HepG2 (cell line): Measurements from ENCODE around the gene MEF2A. TPM values are rescaled to one million over a fixed set of nuclear protein-coding genes. Genes with fewer than 3 reads are reported as not detected.

Experiments
- AHDC1 ChIP-seq: sonication (generic); formaldehyde crosslinking; IDR thresholded peaks from 2 replicates; pipeline ENCODE4 v1.5.1; 2020; ENCODE audit warnings: mild to moderate bottlenecking, missing genetic modification reagents, borderline replicate concordance
- SMAD3 ChIP-seq: sonication (generic); formaldehyde crosslinking; IDR thresholded peaks from 2 replicates; pipeline ENCODE4 v1.4.0; 2020; ENCODE audit warnings: missing genetic modification reagents
- SP1 ChIP-seq, 2 experiments: fragments of 450-650 bp in 1 of 2; sonication (generic) in 1 of 2; formaldehyde crosslinking in 1 of 2; IDR thresholded peaks; 2 replicates each; pipeline versions ENCODE4 v1.4.0 to v1.6.1; 2016 to 2020; ENCODE audit warnings: missing genetic modification reagents in 1 of 2
- SPEN ChIP-seq: sonication (generic); formaldehyde crosslinking; IDR thresholded peaks from 2 replicates; pipeline ENCODE4 v1.5.1; 2020; ENCODE audit warnings: low read depth, mild to moderate bottlenecking, missing genetic modification reagents
- ZNF792 ChIP-seq: IDR thresholded peaks from 2 replicates; pipeline ENCODE4 v1.6.1; 2016
- polyA plus RNA-seq, 8 experiments: library from polyadenylated mRNA; depleted of rRNA in 3 of 8; stranded (reverse) in 7 of 8; unstranded in 1 of 8; fragments of >200 nt; fragmentation: Illumina TruSeq in 4 of 8; extraction: Trizol in 4 of 8; gene quantifications; 2 replicates each; pipeline versions ENCODE4 v1.2.1 to v1.2.3, GENCODE V29; 2011 to 2016; ENCODE audit warnings: low read depth in 4 of 8, missing spikeins in 1 of 8, mixed read lengths in 1 of 8; ENCODE audit not compliant: insufficient read depth in 1 of 8
- total RNA-seq, 5 experiments: library from RNA; depleted of rRNA; stranded (reverse); fragments of >200 nt; fragmentation: Illumina TruSeq; extraction: Trizol; gene quantifications; 2 replicates each; pipeline ENCODE4 v1.2.3, GENCODE V29; 2016; ENCODE audit warnings: low read depth in 1 of 5
- TF ChIP-seq, protein P1 (sequence below): sonication (generic); formaldehyde crosslinking; IDR thresholded peaks from one replicate; pipeline ENCODE4 v1.5.1; 2020; ENCODE audit warnings: mild to moderate bottlenecking, missing genetic modification reagents; ENCODE audit errors: not compliant biosample characterization
- TF ChIP-seq, protein P2 (sequence below): sonication (generic); formaldehyde crosslinking; conservative IDR thresholded peaks from 2 replicates; pipeline ENCODE4 v1.8.0; 2022; ENCODE audit warnings: mild to moderate bottlenecking, moderate library complexity, missing genetic modification reagents
- TF ChIP-seq, protein P3 (sequence below): sonication (generic); formaldehyde crosslinking; IDR thresholded peaks from 2 replicates; pipeline ENCODE4 v1.5.1; 2020; ENCODE audit warnings: missing genetic modification reagents, mild to moderate bottlenecking, borderline replicate concordance
- TF ChIP-seq, protein P4 (sequence below): sonication (generic); formaldehyde crosslinking; IDR thresholded peaks from 2 replicates; pipeline ENCODE4 v1.5.1; 2020; ENCODE audit warnings: missing genetic modification reagents, mild to moderate bottlenecking, borderline replicate concordance

MEF2A gene
- total and polyA plus RNA-seq, 2 of the 13 experiments (the other 11 are each of a cell fraction or from before 2014, with no cell fraction given) = 15.2 to 24.4 TPM

DNA sequence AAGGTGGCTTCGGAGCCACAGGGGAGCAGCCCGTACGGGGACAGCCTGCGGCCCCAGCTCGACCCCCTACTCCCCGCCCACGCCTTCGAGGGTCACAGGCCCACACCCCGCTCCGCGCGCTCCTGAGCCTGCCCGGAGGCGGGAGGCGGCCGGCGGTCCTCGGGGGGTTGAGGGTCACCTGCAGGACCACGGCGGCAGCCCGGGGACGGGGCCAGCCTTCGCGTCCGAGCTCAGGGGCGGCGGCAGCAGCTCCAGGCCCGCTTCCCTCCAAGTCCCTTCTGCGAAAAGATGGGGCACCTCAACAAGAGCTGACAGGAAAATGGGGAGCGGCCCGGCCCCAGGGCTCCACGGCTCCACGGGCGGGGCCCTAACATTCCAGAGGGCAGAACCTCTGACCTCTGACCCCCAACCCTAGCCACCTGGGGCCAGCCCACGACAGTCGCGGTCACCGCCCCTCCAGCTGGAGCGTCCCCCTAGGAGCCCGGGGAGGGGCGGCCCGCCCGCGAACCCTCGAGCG lies 167.0 kb downstream of the MEF2A start (continued):
- TF ChIP-seq, protein P1, sequence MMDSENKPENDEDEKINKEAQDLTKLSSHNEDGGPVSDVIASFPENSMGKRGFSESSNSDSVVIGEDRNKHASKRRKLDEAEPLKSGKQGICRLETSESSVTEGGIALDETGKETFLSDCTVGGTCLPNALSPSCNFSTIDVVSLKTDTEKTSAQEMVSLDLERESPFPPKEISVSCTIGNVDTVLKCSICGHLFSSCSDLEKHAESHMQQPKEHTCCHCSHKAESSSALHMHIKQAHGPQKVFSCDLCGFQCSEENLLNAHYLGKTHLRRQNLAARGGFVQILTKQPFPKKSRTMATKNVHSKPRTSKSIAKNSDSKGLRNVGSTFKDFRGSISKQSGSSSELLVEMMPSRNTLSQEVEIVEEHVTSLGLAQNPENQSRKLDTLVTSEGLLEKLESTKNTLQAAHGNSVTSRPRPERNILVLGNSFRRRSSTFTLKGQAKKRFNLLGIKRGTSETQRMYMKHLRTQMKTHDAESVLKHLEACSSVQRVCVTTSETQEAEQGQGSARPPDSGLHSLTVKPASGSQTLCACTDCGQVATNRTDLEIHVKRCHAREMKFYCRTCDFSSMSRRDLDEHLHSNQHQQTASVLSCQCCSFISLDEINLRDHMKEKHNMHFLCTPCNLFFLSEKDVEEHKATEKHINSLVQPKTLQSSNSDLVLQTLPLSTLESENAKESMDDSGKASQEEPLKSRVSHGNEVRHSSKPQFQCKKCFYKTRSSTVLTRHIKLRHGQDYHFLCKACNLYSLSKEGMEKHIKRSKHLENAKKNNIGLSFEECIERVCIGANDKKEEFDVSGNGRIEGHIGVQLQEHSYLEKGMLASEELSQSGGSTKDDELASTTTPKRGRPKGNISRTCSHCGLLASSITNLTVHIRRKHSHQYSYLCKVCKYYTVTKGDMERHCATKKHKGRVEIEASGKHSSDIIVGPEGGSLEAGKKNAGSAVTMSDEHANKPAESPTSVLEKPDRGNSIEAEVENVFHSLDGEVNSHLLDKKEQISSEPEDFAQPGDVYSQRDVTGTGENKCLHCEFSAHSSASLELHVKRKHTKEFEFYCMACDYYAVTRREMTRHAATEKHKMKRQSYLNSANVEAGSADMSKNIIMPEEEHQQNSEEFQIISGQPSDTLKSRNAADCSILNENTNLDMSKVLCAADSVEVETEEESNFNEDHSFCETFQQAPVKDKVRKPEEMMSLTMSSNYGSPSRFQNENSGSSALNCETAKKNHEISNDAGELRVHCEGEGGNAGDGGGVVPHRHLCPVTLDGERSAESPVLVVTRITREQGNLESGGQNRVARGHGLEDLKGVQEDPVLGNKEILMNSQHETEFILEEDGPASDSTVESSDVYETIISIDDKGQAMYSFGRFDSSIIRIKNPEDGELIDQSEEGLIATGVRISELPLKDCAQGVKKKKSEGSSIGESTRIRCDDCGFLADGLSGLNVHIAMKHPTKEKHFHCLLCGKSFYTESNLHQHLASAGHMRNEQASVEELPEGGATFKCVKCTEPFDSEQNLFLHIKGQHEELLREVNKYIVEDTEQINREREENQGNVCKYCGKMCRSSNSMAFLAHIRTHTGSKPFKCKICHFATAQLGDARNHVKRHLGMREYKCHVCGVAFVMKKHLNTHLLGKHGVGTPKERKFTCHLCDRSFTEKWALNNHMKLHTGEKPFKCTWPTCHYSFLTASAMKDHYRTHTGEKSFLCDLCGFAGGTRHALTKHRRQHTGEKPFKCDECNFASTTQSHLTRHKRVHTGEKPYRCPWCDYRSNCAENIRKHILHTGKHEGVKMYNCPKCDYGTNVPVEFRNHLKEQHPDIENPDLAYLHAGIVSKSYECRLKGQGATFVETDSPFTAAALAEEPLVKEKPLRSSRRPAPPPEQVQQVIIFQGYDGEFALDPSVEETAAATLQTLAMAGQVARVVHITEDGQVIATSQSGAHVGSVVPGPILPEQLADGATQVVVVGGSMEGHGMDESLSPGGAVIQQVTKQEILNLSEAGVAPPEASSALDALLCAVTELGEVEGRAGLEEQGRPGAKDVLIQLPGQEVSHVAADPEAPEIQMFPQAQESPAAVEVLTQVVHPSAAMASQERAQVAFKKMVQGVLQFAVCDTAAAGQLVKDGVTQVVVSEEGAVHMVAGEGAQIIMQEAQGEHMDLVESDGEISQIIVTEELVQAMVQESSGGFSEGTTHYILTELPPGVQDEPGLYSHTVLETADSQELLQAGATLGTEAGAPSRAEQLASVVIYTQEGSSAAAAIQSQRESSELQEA (CRISPR knock-in tag) = peak; percentile 55
- TF ChIP-seq, protein P2, sequence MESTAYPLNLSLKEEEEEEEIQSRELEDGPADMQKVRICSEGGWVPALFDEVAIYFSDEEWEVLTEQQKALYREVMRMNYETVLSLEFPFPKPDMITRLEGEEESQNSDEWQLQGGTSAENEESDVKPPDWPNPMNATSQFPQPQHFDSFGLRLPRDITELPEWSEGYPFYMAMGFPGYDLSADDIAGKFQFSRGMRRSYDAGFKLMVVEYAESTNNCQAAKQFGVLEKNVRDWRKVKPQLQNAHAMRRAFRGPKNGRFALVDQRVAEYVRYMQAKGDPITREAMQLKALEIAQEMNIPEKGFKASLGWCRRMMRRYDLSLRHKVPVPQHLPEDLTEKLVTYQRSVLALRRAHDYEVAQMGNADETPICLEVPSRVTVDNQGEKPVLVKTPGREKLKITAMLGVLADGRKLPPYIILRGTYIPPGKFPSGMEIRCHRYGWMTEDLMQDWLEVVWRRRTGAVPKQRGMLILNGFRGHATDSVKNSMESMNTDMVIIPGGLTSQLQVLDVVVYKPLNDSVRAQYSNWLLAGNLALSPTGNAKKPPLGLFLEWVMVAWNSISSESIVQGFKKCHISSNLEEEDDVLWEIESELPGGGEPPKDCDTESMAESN = no peak
- TF ChIP-seq ZNF792 (no peak), SPEN (0 out of 2 replicates have a peak, but pooled peaks have one; percentile 14), AHDC1 (CRISPR knock-in tag) (no peak), SP1 (IDR thresholded peaks at IDR 0.05) (no peak), SP1 (CRISPR knock-in tag; IDR thresholded peaks at IDR 0.05) (no peak), SMAD3 (CRISPR knock-in tag) (no peak)
- TF ChIP-seq, protein P3, sequence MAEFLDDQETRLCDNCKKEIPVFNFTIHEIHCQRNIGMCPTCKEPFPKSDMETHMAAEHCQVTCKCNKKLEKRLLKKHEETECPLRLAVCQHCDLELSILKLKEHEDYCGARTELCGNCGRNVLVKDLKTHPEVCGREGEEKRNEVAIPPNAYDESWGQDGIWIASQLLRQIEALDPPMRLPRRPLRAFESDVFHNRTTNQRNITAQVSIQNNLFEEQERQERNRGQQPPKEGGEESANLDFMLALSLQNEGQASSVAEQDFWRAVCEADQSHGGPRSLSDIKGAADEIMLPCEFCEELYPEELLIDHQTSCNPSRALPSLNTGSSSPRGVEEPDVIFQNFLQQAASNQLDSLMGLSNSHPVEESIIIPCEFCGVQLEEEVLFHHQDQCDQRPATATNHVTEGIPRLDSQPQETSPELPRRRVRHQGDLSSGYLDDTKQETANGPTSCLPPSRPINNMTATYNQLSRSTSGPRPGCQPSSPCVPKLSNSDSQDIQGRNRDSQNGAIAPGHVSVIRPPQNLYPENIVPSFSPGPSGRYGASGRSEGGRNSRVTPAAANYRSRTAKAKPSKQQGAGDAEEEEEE (CRISPR knock-in tag) = no peak
- TF ChIP-seq, protein P4, sequence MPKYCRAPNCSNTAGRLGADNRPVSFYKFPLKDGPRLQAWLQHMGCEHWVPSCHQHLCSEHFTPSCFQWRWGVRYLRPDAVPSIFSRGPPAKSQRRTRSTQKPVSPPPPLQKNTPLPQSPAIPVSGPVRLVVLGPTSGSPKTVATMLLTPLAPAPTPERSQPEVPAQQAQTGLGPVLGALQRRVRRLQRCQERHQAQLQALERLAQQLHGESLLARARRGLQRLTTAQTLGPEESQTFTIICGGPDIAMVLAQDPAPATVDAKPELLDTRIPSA = peak; percentile 41
